EH (cell line): Measurements from ENCODE around the gene MYH13.

ENCODE experiments used
- DNase-seq: peaks from one replicate; pipeline ENCODE4 v3.0.0-alpha.2; 2015; ENCODE audit warnings: low read depth

The MYH13 gene

GRCh38 chr17:10372906-10373305 lies at the start of gene MYH13:
TSS of gene MYH13 (minus strand) at chr17:10373006. CDS start at chr17:10364530, 8,476 bp downstream.
- no peak for DNase-seq

- no peak for DNase-seq
Observed at GRCh38 chr17:10421900-10422542, 49.2 kb upstream of the MYH13 start, which contains the start of gene MYH8. TSS of gene MYH8 (minus strand) at chr17:10421950. CDS start at chr17:10420227, 1,723 bp downstream.

GRCh38 chr17:10421211-10421610 lies 48.4 kb upstream of the MYH13 start:
- DNase-seq = no peak

GRCh38 chr17:10420811-10421210 lies 48.0 kb upstream of the MYH13 start:
- DNase-seq = no peak

GRCh38 chr17:10417431-10417830 lies 44.6 kb upstream of the MYH13 start:
- DNase-seq = no peak

GRCh38 chr17:10415161-10415560 lies 42.4 kb upstream of the MYH13 start:
- no peak for DNase-seq

- no peak for DNase-seq
Observed at GRCh38 chr17:10403589-10403988, 30.8 kb upstream of the MYH13 start.

GRCh38 chr17:10398352-10398751 lies 25.5 kb upstream of the MYH13 start:
- DNase-seq = no peak

- DNase-seq = no peak
Observed at GRCh38 chr17:10396524-10397163, 23.8 kb upstream of the MYH13 start.

GRCh38 chr17:10394201-10394887 lies 21.5 kb upstream of the MYH13 start:
- no peak for DNase-seq

- no peak for DNase-seq
Observed at GRCh38 chr17:10392880-10393279, 20.1 kb upstream of the MYH13 start.

GRCh38 chr17:10385871-10386270 lies 13.1 kb upstream of the MYH13 start:
- no peak for DNase-seq

- no peak for DNase-seq
Observed at GRCh38 chr17:10384175-10384574, 11.4 kb upstream of the MYH13 start.

GRCh38 chr17:10380631-10381408 lies 8.0 kb upstream of the MYH13 start:
- peak; percentile 5 for DNase-seq

GRCh38 chr17:10370016-10370608 lies 2.7 kb downstream of the MYH13 start:
- DNase-seq = no peak

- no peak for DNase-seq
Observed at GRCh38 chr17:10369239-10369638, 3.6 kb downstream of the MYH13 start.

GRCh38 chr17:10368561-10368960 lies 4.2 kb downstream of the MYH13 start:
- no peak for DNase-seq

GRCh38 chr17:10360578-10360977 lies 12.2 kb downstream of the MYH13 start:
- no peak for DNase-seq

GRCh38 chr17:10357768-10358167 lies 15.0 kb downstream of the MYH13 start:
- DNase-seq = no peak

- DNase-seq = no peak
Observed at GRCh38 chr17:10354651-10355050, 18.2 kb downstream of the MYH13 start.

GRCh38 chr17:10352893-10353292 lies 19.9 kb downstream of the MYH13 start:
- DNase-seq = no peak

GRCh38 chr17:10349403-10349802 lies 23.4 kb downstream of the MYH13 start:
- DNase-seq = no peak
